Activated T-helper 1 cell treated with Interleukin-2 at 50 U/mL for 16 hours (primary cell): ENCODE data around the gene STARD4.

Experiments used
- DNase-seq: peaks from one replicate; pipeline ENCODE4 v3.0.0-alpha.2; 2020; ENCODE audit warnings: low read depth

Gene STARD4

DNA sequence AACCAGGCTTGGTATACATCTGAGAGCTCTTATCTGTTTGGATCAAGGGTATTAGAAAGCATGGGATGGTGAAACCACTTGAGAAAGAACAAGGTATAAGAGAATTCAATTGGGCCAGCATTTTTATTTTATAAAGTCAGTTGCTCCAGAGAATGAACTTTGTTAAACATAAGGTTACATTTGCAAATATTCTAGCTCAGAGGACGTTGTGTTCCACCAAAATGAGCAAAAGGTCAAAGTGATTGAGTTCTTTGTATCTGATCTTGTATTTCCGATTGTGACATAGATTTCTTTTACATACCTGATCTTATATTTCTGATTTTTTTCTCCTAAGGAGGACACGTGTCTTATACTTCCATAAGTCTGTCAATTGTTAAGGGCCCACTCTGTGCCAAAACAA, 8.6 kb upstream of the STARD4 start:
- no peak for DNase-seq

DNA sequence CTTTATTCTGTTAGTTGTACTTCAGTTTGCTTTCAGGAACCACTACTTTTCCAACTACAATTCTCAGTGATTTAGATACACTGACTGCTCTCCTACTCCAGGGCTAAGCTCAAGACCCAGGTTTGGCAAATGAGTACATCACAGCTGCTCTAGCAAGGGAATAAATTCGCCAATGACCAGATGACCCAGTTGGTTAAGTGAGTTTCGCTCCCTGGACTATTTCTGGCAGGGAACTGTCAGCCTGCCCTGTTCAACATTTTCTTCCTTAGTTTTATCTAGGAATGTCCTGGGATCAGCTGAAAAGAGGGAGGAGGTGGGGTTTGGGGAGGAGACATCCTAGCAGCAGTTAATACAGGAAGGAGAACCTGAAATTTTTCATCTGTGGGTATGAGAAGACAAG, 6.4 kb upstream of the STARD4 start:
- no peak for DNase-seq

DNA sequence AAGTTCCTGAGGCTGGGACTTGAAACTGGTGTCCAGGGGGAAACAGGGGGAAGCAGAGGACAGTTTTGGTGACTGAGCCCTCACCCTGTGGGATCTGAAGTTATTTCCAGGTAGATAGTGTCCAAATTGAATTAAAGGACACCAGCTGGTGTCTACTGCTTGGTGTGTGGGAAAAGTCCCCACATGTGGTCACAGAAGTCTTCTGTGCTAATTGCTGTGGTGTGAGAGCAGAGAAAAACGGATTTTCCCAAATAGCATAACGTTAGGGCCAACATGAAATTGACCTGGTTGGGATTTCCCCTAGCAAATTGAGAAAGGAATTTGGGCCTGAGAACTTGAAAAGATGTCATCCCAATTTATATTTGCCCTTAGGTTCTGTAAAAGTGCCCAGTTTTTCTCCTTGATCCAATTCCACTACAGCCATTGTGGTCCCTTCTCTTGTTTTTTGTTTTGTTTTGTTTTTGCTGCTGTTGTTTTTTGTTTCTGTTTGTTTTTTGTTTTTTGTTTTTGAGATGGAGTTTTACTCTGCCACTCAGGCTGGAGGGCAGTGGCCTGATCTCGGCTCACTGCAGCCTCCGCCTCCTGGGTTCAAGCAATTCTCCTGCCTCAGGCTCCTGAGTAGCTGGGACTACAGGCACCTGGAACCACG, 5.6 kb upstream of the STARD4 start:
- DNase-seq, result no peak

DNA sequence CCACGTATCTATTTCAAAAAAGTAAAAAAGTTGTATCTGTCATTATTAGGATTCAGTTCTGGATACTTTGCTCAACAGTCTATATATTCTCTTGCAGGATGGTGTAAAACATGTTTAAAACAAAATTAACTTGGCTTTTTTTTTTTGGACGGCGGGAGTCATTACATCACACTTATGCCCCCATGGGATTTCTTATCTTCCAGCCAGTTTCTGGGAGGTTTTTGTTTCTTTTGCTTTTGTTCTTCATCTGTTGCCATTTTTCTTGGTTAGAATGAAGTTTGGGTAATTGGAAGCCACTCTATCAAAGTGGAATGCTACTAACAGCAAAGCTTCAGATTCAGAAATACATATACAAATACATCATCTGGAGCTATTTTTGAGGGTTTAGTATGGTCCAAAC, 1.8 kb upstream of the STARD4 start:
- no peak for DNase-seq

DNA sequence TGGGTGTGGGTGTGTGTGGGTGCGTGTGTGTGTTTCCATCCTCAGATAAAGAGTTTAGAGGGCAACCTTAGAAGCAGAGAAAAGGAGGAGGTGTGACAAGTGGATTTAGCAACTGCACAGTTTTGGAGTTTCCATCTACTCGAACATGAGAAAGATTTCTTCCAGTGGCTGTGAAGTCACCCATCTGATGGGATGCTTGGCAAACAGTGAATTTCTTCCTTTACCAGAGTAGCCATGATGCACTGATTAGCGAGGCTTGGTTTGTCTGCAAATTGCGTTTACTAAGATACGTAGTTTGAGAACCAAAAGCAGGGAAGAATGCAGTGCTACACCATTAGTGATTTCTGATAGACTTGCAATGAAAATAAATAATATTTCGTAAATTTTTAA, 791 bp upstream of the STARD4 start:
- DNase-seq, result no peak

DNA sequence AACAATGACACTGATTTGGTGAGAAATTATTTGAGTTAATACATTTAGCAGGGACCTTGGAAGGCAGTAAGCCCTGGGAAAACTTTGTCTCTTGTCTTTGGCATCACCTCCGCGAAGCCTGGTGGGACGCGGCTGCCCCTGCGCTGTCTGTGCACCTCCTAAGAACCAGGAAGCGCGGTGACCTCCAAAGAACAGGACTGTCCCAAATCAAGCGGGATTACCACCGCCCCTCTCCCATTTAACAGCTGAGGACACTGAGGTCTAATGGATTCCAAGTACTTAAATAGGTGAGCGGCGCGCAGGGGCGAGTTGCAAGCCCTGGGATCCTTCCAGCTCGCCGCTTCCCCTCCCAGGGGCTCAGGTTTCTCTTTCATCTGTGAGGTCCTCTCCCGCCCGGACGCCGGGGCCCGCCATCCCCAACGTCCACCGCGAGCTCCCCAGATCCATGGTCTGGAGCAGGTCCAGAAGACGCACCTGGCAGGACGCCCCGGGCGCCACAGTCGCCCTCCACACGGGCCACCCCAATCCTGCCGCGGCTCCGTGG, 432 bp downstream of the STARD4 start:
- DNase-seq, result no peak

DNA sequence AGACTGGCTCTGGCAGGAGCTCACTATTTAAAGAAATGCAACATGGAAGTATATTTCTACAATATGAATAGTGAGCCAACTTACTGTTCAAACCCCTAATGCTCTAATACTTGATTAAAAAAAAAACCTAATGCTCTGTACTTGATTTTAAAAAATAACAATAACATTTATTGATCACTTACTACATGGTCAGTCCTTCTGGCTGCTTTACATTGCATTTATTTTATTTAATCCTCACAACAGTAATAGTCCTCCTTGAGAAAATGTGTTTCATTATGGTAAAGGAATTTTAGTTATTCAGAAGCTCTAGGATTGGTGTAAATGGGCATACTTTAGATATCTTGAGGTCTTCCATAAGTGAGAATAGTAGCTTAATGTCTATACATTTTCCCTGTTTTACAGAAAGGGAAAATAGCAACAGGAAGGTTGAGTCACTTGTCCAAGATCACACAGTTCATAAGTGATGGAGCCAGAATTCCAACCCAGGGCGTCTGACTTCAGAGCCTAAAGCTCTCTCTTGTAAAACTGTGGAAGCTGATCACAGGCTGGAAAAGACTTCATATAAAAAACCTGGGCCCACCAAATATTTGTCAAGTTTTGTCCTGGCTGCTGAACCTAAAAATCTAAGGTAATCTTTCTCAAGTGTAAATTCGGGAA, 1.0 kb downstream of the STARD4 start:
- no peak for DNase-seq

DNA sequence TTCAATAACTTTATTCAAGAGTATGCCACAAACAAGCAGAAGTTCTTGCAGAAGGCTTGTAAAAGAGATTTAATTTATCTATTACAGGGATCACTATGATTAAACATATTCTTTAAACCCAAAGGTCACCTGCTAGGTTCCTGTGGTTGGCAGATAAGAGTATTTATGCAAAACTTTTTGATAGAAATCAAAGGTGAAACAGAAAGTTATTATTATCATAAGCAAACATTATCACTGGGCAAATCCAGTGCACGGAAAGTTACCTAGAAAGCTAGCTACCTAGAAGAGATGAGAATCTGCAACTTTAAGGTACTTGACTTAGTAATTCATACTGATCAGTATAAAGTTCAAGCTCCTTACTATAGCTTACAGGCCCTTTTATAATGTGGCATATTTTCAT, 3.2 kb downstream of the STARD4 start:
- DNase-seq, result no peak

DNA sequence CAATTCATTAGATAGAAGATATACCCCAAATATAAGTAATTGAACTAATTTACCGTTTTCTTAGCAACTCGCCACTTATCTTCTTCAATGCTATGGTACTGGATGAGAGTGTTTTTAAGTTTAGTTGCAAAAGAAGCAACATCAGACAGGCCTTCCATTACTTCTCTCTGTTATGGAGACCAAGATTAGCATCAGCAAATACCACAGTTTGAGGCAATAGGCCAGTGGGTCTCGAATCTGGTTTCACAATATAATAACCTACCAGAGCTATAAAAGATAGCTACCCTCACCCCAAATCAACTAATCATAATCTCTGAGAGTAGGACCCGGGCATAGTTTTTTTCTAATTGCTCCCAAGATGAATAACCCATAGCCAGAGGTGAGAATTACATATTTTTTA, 5.1 kb downstream of the STARD4 start:
- no peak for DNase-seq

DNA sequence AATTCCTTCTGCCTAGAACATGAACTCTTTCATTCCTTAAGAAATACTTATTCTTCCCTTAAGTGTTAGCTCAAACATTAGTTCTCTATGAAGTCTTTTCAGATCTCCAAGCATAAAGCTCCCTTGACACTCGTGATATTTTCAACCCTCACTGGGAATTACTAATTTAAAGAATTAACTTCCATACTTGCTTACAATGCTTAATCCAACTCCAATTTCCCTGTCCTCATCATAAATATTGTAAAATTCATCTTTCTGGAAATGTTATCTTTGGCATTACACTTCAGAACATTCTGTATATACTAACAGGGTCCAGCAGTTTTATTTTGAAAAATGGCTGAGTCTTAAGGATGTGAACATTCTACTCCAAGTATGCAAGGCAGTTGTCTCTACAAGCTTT, 7.2 kb downstream of the STARD4 start:
- no peak for DNase-seq

DNA sequence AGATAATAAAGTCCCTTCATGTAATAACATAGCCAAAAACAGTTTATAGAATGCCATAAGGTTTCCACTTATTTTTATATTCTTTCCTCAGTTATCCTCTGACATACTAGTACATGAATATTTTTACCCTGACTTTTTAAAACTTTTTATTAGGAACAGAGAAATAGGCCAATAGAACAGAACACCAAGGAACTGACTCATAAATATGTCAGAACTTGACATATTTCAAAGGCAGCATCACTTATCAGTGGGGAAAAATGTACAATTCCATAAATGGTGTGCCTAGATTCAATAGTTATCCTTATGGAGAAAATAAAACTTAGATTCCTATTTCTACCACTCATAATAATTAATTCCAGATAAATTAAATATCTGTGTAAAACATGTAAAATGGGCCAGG, 9.4 kb downstream of the STARD4 start:
- DNase-seq, result no peak

DNA sequence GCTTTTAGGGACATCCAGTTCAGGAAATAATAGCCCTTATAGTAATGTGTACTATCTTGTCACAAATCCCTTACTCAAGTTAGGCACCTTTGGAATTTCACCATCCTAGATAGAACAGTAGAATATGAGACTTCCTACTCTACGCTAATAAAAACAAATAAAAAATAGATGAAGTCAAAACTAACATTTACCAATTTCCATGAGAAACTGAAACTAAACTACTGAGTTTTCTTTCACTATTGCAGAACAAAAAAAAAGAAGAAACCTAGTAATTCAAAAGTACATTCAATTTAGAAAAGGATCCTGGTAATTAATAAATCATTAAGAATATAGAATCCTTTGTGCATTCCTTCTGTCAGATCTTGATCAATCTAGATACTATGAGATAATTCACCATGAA, 14.0 kb downstream of the STARD4 start:
- DNase-seq, result no peak

DNA sequence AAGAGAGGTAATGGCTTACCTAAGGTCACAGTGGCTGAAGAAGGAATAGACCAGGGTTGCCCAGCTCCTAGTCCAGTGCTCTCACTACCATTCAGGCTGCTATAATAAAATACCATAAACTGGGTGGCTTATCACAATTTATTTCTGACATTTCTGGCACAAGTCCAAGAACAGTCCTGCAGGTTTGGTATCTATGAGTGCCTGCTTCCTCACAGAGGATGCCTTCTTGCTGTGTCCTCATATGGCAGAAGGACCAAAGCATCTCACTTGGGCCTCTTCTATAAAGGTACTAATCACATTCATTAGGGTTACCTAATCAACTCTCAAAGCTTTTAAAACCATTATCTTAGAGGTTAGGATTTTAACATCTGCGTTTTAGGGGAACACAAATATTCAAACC, 17.2 kb downstream of the STARD4 start:
- DNase-seq, result no peak

DNA sequence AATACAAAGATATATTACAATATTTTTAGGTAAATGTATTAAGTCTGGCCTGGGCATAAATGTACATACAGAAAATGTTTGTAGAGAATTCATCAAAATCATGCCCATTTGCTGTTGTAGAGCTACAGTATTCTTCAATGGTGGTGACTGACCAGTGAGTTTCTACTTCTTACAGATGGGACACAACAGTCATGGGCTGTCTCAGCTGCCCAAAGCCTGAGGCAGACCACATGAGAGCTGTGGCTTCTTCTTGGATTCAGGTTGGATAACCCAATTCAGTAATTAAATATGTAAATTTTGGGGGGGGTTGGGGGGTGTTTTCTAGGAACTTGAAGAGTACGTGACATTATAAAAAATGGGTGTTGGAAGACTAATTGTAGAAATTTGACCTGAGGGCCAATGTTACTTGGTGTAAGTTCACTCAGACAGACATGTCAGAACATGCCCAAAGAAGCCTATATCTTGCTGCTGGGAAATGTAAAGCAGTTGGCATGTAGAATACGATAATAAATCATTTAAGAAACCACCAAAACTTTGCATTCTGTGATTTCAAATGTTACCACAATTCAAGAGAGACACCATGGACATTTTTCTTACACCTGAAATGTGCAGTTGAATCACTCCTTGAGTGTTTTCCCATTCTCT, 17.9 kb downstream of the STARD4 start:
- no peak for DNase-seq

DNA sequence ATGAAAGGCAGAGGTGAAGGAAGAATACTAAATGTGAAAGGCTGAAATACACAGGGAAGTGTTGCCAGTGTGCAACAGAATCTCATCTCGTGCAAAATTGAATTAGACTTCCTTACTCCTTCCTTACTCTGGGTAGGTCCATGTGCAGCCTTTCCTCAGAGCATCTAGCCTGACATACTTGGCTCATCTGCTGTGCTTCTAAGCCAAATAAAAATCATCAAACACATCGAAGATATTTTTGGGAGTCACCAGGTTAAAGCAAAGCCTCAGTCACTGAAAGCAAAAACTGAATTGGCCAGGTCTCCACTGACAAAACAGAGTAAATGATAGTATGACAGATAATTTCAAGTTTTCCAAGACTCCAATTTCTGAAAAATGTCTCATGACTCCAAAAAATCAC, 19.3 kb downstream of the STARD4 start:
- no peak for DNase-seq

DNA sequence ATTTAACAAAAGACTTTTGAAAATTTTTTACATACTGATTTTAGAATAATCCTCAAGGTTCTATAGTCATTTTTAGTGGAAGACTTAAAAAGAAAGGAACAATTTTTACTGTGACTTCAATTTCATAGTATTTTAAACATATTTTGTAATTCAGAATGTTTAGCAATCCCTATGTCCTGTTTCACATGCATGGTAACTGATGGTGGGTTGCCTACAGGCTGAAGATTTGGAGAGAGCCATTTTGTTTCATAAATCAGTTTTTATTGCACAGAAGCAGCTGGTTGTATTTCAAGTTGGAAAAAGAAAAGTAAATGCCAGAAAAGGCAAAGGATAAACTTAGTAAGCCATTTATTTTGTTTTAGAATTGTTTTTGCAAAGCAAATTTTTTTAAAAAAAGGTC, 24.0 kb downstream of the STARD4 start:
- no peak for DNase-seq

DNA sequence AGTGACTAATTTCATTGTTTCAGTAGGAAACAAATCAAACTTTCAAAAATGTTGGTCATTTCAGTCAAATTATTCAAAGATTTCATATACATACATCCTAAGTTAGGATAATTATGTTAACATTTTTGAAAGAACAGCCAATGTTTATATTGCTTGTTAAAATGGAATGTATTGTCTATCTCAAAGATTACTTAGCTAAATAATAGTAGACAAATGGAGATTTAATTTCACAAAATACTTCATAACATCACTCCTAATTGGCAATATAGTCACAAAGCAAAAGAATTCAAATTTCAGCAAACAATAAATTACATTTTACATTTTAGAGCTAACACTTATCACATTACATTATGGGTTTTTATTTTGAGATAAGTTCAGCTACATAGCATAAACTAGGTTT, 25.4 kb downstream of the STARD4 start:
- no peak for DNase-seq

DNA sequence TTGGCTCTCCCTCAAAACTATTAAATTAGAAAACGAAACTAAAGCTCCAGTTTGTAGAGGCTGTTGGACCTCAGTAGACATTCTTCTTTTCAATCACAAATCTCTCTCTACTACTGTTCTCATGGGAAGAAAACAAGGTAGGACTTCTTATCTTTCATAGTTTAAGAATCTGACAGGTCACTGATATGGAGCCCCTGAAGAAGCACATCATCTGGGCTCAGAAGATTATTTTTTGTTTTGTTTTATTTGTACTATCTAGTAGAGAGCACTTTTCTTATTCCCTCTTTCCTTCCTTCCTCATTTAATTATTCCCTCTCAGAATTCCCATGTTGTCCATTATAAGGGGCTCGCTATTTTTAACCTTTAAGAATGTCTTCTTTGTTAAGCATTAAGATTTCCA, 26.3 kb downstream of the STARD4 start:
- DNase-seq, result no peak

DNA sequence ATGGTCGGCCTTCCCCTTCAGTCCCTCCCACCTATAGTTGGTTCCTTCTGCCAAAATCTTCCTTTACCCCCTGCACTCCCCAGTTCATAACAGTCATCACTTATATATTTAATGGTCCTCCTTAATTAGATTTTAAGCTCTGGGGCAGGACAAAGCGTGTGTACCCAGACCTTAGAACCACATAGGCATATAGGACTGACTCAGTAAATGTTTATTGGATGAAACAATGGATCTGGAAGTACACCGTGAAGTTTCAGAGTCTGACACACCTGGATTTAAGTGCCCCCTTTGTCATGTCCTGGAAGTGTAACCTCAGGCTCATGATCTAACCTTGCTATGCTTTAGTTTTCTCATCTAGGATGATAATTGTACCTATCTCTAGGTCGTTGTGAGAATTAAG, 32.0 kb downstream of the STARD4 start:
- no peak for DNase-seq

DNA sequence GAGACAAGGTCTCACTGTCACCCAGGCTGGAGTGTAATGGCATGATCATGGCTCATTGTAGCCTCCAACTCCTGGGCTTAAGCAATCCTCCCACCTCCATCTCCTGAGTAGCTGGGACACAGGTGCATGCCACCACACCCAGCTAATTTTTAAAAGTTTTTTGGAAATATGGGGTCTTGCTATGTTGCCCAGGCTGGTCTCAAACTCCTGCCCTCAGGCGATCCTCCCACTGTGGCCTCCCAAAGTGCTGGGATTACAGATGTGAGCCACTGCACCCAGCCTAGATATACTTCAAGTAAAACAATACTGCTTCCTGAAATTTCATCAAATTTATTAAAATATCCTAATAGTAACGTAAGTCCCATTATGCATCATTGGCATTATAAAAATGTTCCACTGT, 33.4 kb downstream of the STARD4 start:
- no peak for DNase-seq

DNA sequence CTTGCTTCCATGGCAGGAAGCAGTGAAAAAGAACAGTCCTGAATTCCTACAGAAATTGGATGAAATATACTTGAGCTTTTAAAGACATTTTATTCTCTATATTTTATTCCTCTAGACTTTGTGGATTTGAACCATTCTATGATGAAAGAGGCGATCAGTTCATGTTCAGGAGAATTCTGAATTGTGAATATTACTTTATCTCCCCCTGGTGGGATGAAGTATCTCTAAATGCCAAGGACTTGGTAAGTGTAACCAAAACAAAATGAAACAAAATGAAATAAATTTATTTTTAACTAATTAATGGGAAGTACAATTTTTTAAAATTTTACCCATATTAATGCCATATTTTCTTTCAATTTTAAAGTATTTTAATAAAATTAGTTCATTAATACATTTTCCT, 34.1 kb downstream of the STARD4 start:
- no peak for DNase-seq

DNA sequence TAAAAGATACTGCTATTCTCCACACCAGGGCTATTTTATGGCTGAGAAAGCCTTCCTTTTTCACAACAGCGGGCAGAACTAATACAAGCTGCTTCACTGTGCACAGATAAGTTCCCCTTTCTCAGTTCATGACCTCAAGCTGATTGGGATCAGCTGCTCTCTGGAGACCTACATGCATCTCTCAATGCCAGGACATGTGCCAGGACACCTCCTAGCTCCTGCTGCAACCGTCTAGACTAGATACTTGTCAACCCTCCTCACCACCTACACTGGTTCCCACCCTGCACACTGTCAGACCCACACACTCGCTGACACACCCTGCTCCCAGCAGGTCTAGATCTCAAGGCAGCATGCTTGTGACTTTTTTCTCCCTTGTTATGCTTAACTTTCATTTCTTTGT, 39.8 kb downstream of the STARD4 start:
- DNase-seq, result no peak

DNA sequence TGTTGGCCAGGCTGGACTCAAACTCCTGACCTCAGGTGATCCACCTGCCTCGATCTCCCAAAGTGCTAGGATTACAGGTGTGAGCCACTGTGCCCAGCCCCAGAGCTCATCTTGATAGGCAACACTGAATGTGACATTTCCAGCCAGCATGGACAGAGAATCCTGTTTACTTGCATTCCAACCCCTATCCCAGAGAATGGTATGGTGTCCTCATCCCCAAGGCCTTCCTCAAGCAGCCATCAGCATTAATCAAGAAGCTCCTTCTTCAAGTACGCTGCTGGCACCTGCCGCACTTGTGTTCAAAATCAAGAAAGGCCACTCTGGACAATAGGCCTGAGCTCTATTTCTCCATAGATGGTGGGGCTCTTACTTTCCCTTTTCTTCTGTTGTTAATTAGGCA, 40.2 kb downstream of the STARD4 start:
- no peak for DNase-seq

DNA sequence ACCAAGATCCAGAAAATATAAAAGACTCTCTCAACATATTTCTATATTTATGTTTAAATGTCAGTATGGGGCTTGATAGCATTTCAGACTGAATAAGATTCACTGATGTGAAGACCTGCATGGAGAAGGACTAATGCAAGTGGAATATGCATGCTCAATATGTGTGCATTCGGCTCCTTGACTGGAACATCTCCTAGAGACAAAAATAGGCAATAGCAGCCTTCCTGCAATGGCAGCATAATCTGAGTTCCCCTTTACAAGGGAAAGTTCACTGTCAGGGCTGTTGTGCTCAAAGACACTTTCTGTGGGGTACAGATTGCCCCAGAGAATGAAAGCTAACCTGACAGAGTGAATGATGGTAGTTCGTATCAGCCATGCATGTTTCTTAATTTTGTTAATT, 42.4 kb downstream of the STARD4 start:
- DNase-seq, result no peak
